Measurements from ENCODE around the gene CPLX3. TPM values are rescaled to one million over a fixed set of nuclear protein-coding genes. Genes with fewer than 3 reads are reported as not detected.

Gene CPLX3
- total and polyA plus RNA-seq, 2 donors (not counting 3 experiments of a cell fraction or from before 2014, with no cell fraction given) = not detected

GRCh38 chr15:74801311-74801997 is 25.0 kb upstream of the CPLX3 start:
- intact Hi-C loops (cut with micrococcal nuclease) (loop anchor here (2.0 kb wide), 1 partner anchor 33 kb away; no protein-coding TSS in a partner anchor), dilution Hi-C loops (cut with MboI; ENCODE audit: extremely low pct_ligation_motif_present, low sequenced_read_pairs) (no loop called here)
- Histone ChIP-seq H3K9me3 (replicated peaks; ENCODE audit: control insufficient read depth, insufficient read depth, low read length) (no peaks in the 10 kb centered on the region), H3K9ac (replicated peaks; ENCODE audit: extremely low read depth, insufficient read depth, low read length) (no peak overlapping the region), H2AFZ (ENCODE audit: low read depth, low read length) (no peak overlapping the region), H3K4me3 (replicated peaks in 1 of 3; ENCODE audit: insufficient read depth in 1 of 3, low read depth in 1 of 3, low read length in 3 of 3) (no peak overlapping the region), H3K79me2 (ENCODE audit: control insufficient read depth, insufficient read depth, low read length) (peaks cover 11% of the 10 kb centered on the region), H4K20me1 (replicated peaks; ENCODE audit: control insufficient read depth, extremely low read depth, insufficient read depth, low read length) (no peaks in the 10 kb centered on the region), H3K36me3 (ENCODE audit: control insufficient read depth in 2 of 2, extremely low read depth in 1 of 2, insufficient read depth in 2 of 2, low read length in 2 of 2) (peaks cover 3 to 33% of the 10 kb centered on the region in 2 experiments), H3K27ac (ENCODE audit: insufficient read depth, low read depth, low read length) (no peak overlapping the region), H3K4me1 (ENCODE audit: control insufficient read depth, extremely low read depth, insufficient read depth, low read length) (no peaks in the 10 kb centered on the region), H3K9me1 (replicated peaks; ENCODE audit: control insufficient read depth, extremely low read depth, insufficient read depth, low read length) (no peaks in the 10 kb centered on the region), H3K4me2 (ENCODE audit: insufficient read depth, low read length) (no peak overlapping the region), H3K27me3 (ENCODE audit: control insufficient read depth in 2 of 2, insufficient read depth in 2 of 2, low read length in 2 of 2) (no peaks in the 10 kb centered on the region)
- CTCF ChIA-PET = interaction anchor here (1.1 to 3.9 kb wide), 7 partner anchors 9 to 39 kb away, joined by 3 to 22 read pairs (median 6); partner anchors contain the start of gene CSK
- POLR2A ChIA-PET = no interaction called here
- DNase-seq (ENCODE audit: low read depth, low spot score) = no peak
- BruUV-seq (replicated peaks) = no TSS peak
- FAIRE-seq = no peak
- TF ChIP-seq POLR2AphosphoS5 (IDR thresholded peaks at IDR 0.05; ENCODE audit: insufficient read depth, low read depth, low read length) (no peak), JUN (IDR thresholded peaks at IDR 0.05; ENCODE audit: borderline replicate concordance, insufficient read depth, insufficient read length, low read depth) (no peak), MAX (IDR thresholded peaks at IDR 0.05; ENCODE audit: insufficient read depth, insufficient read length) (no peak), EZH2 (IDR thresholded peaks at IDR 0.05; ENCODE audit: borderline replicate concordance, low read depth, low read length, severe bottlenecking) (no peak), CTCF (IDR thresholded peaks at IDR 0.05; ENCODE audit: extremely low read depth in 1 of 2, insufficient read depth in 1 of 2, low read depth in 1 of 2, low read length in 2 of 2) (no peak), POLR2A (IDR thresholded peaks at IDR 0.05; ENCODE audit: low read depth, low read length) (no peak), FOS (IDR thresholded peaks at IDR 0.05; ENCODE audit: borderline replicate concordance, insufficient read depth, low read length) (no peak), GATA2 (IDR thresholded peaks at IDR 0.05; ENCODE audit: insufficient read depth, insufficient read length, low read depth, low read length) (no peak), MYC (IDR thresholded peaks at IDR 0.05; ENCODE audit: low read depth, low read length) (no peak)

All from endothelial cell of umbilical vein (primary cell).